D721Med (cell line): ENCODE measurements around the gene LMF1.

Experiments used
- DNase-seq: peaks from one replicate; pipeline ENCODE4 v3.0.0; 2011; ENCODE audit warnings: low spot score; ENCODE audit not compliant: insufficient read length
- FAIRE-seq: peaks from 2 replicates; lab custom pipeline; 2011; peaks lifted over from hg19 to GRCh38; lab: Jason Lieb, UNC
- CTCF ChIP-seq: IDR thresholded peaks from 2 replicates; pipeline ENCODE4 v1.5.1; 2012; ENCODE audit warnings: mild to moderate bottlenecking, control low read depth; ENCODE audit not compliant: insufficient read depth; ENCODE audit errors: missing control alignments

Gene LMF1

GRCh38 chr16:845351-845745 lies 125.4 kb downstream of the LMF1 start:
- TF ChIP-seq CTCF = no peak
- FAIRE-seq (no peak), DNase-seq (no peak)

GRCh38 chr16:844638-845350 lies 126.0 kb downstream of the LMF1 start:
- no peak for TF ChIP-seq CTCF
- DNase-seq (no peak), FAIRE-seq (no peak)

- no peak for DNase-seq
- FAIRE-seq = no peak
- no peak for TF ChIP-seq CTCF
Observed at GRCh38 chr16:843771-844170, 127.0 kb downstream of the LMF1 start.

- DNase-seq (no peak), FAIRE-seq (no peak)
- TF ChIP-seq CTCF = no peak
Observed at GRCh38 chr16:842711-843560, 127.8 kb downstream of the LMF1 start.

DNA sequence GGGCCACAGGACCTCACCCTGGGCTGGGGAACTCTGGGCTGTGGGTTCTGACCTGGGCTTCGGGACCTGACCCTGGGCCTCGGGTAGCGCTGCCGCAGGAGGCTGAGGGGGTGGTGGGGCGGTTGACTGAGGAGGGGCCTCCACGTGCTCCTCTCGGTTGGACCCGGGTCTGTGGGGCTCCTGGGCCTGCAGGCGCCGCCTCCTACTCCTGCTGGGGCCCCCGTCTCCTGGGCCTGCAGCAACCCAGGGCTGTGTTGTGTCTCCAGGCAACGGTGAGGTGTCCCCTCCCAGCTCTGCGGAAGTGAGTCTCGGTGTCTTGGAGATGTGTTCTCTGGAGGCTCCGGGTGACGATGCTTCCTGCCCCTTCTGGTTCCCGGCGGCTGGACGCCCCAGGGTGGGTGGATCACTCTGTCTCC lies 128.7 kb downstream of the LMF1 start:
- no peak for TF ChIP-seq CTCF
- no peak for DNase-seq
- no peak for FAIRE-seq

- TF ChIP-seq CTCF = no peak
- FAIRE-seq (no peak), DNase-seq (no peak)
Observed at GRCh38 chr16:841455-842060, 129.2 kb downstream of the LMF1 start.
